HAP-1 (cell line): ENCODE measurements around the gene PFDN4.

Experiments used
- DNase-seq, 2 experiments: peaks; one replicate each; pipeline ENCODE4 v3.0.0-alpha.2; 2016 to 2020; ENCODE audit warnings: low spot score in 2 of 2
- H3K27me3 ChIP-seq: fragments of 250-450 bp; sonication (Bioruptor Pico); 2 replicates; pipeline ENCODE4 v1.5.1; 2020; ENCODE audit warnings: low read depth, mild to moderate bottlenecking, moderate library complexity
- H3K36me3 ChIP-seq: fragments of 250-450 bp; sonication (Bioruptor Pico); replicated peaks from 2 replicates; pipeline ENCODE4 v1.5.1; 2020; ENCODE audit warnings: mild to moderate bottlenecking
- H3K4me1 ChIP-seq: fragments of 250-450 bp; sonication (Bioruptor Pico); 2 replicates; pipeline ENCODE4 v1.5.1; 2020; ENCODE audit warnings: mild to moderate bottlenecking
- H3K4me3 ChIP-seq: fragments of 250-450 bp; sonication (Bioruptor Pico); 2 replicates; pipeline ENCODE4 v1.5.1; 2020; ENCODE audit warnings: mild to moderate bottlenecking, moderate library complexity
- H3K9me3 ChIP-seq: fragments of 250-450 bp; sonication (Bioruptor Pico); 2 replicates; pipeline ENCODE4 v1.5.1; 2020; ENCODE audit warnings: mild to moderate bottlenecking, moderate library complexity
- in situ Hi-C: fragments of 300-500 bp; cut with MboI; formaldehyde crosslinking; loops from 3 replicates; pipeline ENCODE4 v1.14.3; 2020; ENCODE audit warnings: low sequenced_read_pairs, inconsistent platforms, mixed read lengths

PFDN4 gene

DNA sequence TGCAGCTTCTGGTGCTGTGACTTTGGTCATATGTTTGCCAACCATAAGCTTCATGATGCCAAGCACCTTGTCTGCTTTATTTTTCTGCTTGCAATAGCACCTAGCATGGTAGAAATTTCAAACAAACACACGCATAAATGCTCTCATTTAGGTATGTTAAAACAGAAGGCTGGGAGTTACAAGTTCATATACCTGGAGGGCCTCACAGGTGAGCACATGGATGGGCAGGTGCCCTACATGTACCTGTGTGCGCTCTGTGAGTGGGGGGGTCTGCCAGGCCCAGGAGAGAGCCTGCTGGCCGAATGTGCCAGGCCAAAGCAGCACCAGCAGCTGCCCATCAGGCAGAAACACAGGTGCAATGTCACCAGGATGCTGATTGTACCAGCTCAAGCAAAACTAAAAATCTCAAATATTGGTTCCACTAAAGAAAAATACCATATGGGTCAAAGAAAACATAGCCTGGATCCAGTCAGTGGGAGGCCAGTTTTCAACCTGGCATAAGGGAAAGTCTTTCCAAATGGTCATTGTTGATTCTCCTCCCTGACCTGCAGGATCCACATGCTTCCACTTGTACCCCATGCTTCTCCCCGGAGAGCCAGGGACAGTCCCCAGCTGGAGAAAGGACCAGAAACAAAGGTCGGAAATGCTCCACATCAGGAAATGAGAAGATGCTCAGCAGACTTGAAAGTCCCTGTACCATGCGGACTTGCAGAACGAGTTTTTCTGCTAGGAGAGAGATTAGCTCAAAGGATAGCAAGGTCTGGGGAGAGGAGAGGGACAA, 7.2 kb upstream of the PFDN4 start:
- DNase-seq, result no peak
- in situ Hi-C loops, result loop anchor here (25.0 kb wide), 1 partner anchor 638 kb away; no protein-coding TSS in a partner anchor
- Histone ChIP-seq H3K4me3 (no peak overlapping the region), H3K4me1 (no peaks in the 10 kb centered on the region), H3K9me3 (no peaks in the 10 kb centered on the region), H3K36me3 (no peaks in the 10 kb centered on the region), H3K27me3 (peaks cover 2% of the 10 kb centered on the region; the same call in 1 of the 2 replicates)

GRCh38 chr20:54201268-54201846, 6.5 kb upstream of the PFDN4 start:
- H3K36me3 ChIP-seq, result no peaks in the 10 kb centered on the region
- H3K4me1 ChIP-seq, result no peaks in the 10 kb centered on the region
- H3K4me3 ChIP-seq, result no peak overlapping the region
- DNase-seq, result no peak
- H3K9me3 ChIP-seq, result no peaks in the 10 kb centered on the region
- in situ Hi-C loops, result loop anchor here (25.0 kb wide), 1 partner anchor 639 kb away; no protein-coding TSS in a partner anchor
- peaks cover 1% of the 10 kb centered on the region; the same call in 1 of the 2 replicates for H3K27me3 ChIP-seq

GRCh38 chr20:54203281-54203680, 4.6 kb upstream of the PFDN4 start:
- Histone ChIP-seq H3K4me1 (no peaks in the 10 kb centered on the region), H3K27me3 (no peaks in the 10 kb centered on the region; the same call in 1 of the 2 replicates), H3K4me3 (no peak overlapping the region), H3K36me3 (peaks cover 3% of the 10 kb centered on the region; the same call in 1 of the 2 replicates), H3K9me3 (no peaks in the 10 kb centered on the region)
- DNase-seq, result no peak
- in situ Hi-C loops, result loop anchor here (25.0 kb wide), 1 partner anchor 641 kb away; no protein-coding TSS in a partner anchor

GRCh38 chr20:54204063-54204462, 3.8 kb upstream of the PFDN4 start:
- H3K4me1 ChIP-seq, result peaks cover 2% of the 10 kb centered on the region; the same call in 1 of the 2 replicates
- no peaks in the 10 kb centered on the region; the same call in 1 of the 2 replicates for H3K27me3 ChIP-seq
- peaks cover 3% of the 10 kb centered on the region; the same call in 1 of the 2 replicates for H3K36me3 ChIP-seq
- no peaks in the 10 kb centered on the region for H3K9me3 ChIP-seq
- DNase-seq, result no peak
- in situ Hi-C loops, result loop anchor here (25.0 kb wide), 1 partner anchor 642 kb away; no protein-coding TSS in a partner anchor
- H3K4me3 ChIP-seq, result no peak overlapping the region

GRCh38 chr20:54204481-54204880, 3.4 kb upstream of the PFDN4 start:
- in situ Hi-C loops, result loop anchor here (25.0 kb wide), 1 partner anchor 642 kb away; no protein-coding TSS in a partner anchor
- peaks cover 6% of the 10 kb centered on the region for H3K4me1 ChIP-seq
- DNase-seq, result no peak
- no peaks in the 10 kb centered on the region for H3K9me3 ChIP-seq
- no peak overlapping the region for H3K4me3 ChIP-seq
- peaks cover 3% of the 10 kb centered on the region; the same call in 1 of the 2 replicates for H3K36me3 ChIP-seq
- H3K27me3 ChIP-seq, result no peaks in the 10 kb centered on the region; the same call in 1 of the 2 replicates

DNA sequence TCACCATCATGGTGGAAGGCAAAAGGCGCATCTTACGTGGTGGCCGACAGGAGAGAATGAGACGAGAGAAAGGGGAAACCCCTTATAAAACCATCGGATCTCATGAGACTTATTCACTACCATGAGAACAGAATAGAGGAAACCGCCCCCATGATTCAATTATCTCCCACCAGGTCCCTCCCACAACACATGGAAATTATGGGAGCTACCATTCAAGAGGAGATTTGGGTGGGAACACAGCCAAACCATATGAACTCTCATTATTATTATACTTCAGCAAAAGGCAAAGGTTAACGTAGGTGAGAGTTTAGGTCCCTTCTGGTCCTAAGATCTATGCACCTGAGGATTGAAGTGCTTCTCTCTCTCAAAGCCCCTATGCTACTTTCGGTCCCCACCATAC, 2.4 kb upstream of the PFDN4 start:
- peaks cover 3% of the 10 kb centered on the region; the same call in 1 of the 2 replicates for H3K36me3 ChIP-seq
- no peaks in the 10 kb centered on the region; the same call in 1 of the 2 replicates for H3K27me3 ChIP-seq
- in situ Hi-C loops, result loop anchor here (25.0 kb wide), 1 partner anchor 643 kb away; no protein-coding TSS in a partner anchor
- no peak for DNase-seq
- H3K4me1 ChIP-seq, result peaks cover 7% of the 10 kb centered on the region
- H3K9me3 ChIP-seq, result no peaks in the 10 kb centered on the region
- no peak overlapping the region for H3K4me3 ChIP-seq

DNA sequence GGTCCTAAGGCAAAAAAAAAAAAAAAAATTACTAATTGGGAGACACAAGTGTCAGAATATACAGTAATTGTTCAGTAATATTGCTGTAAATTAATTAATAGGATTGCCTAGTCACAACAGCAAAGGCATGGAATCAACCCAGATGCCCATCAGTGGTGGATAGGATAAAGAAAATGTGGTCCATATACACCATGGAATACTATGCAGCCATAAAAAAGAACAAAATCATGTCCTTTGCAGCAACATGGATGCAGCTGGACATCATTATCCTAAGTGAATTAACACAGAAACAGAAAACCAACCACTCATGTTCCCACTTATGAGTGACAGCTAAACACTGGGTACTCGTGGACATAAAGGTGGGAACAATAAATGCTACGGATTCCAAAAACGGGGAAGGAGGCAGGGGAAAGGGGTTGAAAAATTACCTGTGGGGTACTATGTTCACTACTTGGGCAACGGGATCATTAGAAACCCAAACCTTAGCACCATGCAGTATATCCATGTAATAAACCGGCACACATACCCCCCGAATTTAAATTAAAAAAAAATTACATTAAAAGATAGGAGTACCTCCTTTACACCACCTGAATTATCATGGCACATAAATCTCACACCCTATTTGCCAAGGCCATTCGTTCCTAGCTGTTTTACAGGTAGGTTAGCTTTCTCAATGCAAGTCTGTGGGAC, 689 bp upstream of the PFDN4 start:
- H3K27me3 ChIP-seq, result no peaks in the 10 kb centered on the region; the same call in 1 of the 2 replicates
- DNase-seq, result no peak
- peaks cover 3% of the 10 kb centered on the region for H3K36me3 ChIP-seq
- H3K4me3 ChIP-seq, result peak overlapping the region; percentile 74
- in situ Hi-C loops, result loop anchor here (25.0 kb wide), 1 partner anchor 645 kb away; no protein-coding TSS in a partner anchor
- H3K4me1 ChIP-seq, result peaks cover 7% of the 10 kb centered on the region
- H3K9me3 ChIP-seq, result no peaks in the 10 kb centered on the region

DNA sequence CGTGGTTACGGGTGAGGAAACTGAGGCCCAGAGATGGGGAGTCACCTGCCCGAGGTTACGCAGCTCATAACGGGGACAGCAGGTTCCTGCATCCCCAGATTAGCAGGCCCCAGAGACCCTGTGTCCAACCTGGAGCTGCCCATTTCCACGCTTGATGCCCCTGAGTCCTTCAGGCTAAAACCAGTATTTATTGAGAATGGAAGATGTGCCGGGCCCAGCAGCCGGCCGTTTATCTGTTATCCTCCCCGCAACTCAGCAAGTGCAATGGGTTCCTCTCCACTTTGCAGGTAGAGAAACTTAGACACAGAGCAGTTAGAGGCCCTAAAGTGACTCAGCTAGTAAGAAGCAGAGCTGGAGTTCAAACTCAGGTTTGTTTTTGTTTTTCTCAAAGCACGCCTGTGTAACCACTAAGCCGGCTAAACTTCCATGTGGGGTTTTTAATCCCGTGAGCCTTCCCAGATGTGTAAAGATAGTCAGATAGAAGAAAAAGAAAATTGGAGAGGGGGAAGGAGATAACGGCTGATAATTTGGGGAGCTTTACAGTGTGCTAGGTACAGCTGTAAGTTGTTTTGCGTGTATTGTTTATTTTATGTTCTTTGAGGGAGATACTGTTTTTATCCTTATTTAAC, 775 bp downstream of the PFDN4 start:
- H3K4me1 ChIP-seq, result peaks cover 7% of the 10 kb centered on the region
- H3K9me3 ChIP-seq, result no peaks in the 10 kb centered on the region
- H3K27me3 ChIP-seq, result no peaks in the 10 kb centered on the region
- H3K4me3 ChIP-seq, result peak overlapping the region; percentile 74
- peak; percentile 7 to 15 for DNase-seq
- H3K36me3 ChIP-seq, result peaks cover 3% of the 10 kb centered on the region
- in situ Hi-C loops, result loop anchor here (25.0 kb wide), 1 partner anchor 646 kb away; no protein-coding TSS in a partner anchor

GRCh38 chr20:54209216-54209813, 1.4 kb downstream of the PFDN4 start:
- DNase-seq, result no peak
- in situ Hi-C loops, result loop anchor here (25.0 kb wide), 1 partner anchor 647 kb away; no protein-coding TSS in a partner anchor
- H3K27me3 ChIP-seq, result no peaks in the 10 kb centered on the region
- peaks cover 7% of the 10 kb centered on the region for H3K4me1 ChIP-seq
- H3K9me3 ChIP-seq, result no peaks in the 10 kb centered on the region
- H3K36me3 ChIP-seq, result peaks cover 3% of the 10 kb centered on the region
- peak overlapping the region; percentile 74 for H3K4me3 ChIP-seq

GRCh38 chr20:54212226-54212625, 4.3 kb downstream of the PFDN4 start:
- H3K36me3 ChIP-seq, result peaks cover 14% of the 10 kb centered on the region
- in situ Hi-C loops, result loop anchor here (25.0 kb wide), 1 partner anchor 650 kb away; no protein-coding TSS in a partner anchor
- H3K9me3 ChIP-seq, result no peaks in the 10 kb centered on the region
- peaks cover 7% of the 10 kb centered on the region for H3K4me1 ChIP-seq
- H3K27me3 ChIP-seq, result no peaks in the 10 kb centered on the region
- no peak for DNase-seq
- no peak overlapping the region for H3K4me3 ChIP-seq

GRCh38 chr20:54212871-54213270, 5.0 kb downstream of the PFDN4 start:
- Histone ChIP-seq H3K27me3 (no peaks in the 10 kb centered on the region), H3K4me1 (peaks cover 7% of the 10 kb centered on the region), H3K4me3 (no peak overlapping the region), H3K36me3 (peaks cover 14% of the 10 kb centered on the region), H3K9me3 (no peaks in the 10 kb centered on the region)
- in situ Hi-C loops, result loop anchor here (25.0 kb wide), 1 partner anchor 651 kb away; no protein-coding TSS in a partner anchor
- no peak for DNase-seq

DNA sequence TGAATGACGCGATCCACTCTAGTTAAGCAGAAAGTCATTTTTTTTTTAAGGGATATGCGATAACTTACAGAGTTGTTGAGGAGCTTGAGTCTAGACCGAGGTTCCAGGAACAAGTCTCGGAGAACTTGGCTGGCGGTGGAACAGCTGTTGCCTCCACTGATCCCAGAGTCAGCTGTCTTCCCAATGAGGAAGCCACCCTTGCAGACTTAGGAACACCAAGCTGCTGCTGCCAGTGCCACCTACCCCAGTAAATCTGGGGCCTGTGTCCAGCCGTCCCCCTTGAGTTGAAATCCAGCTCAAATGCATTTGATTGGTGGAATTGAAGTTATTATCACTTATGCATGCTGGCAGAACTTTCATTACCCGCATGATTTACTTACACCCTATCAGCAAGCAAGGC, 6.7 kb downstream of the PFDN4 start:
- in situ Hi-C loops, result loop anchor here (25.0 kb wide), 1 partner anchor 652 kb away; no protein-coding TSS in a partner anchor
- no peaks in the 10 kb centered on the region for H3K9me3 ChIP-seq
- no peak for DNase-seq
- H3K4me3 ChIP-seq, result no peak overlapping the region
- H3K4me1 ChIP-seq, result no peaks in the 10 kb centered on the region
- peaks cover 18% of the 10 kb centered on the region for H3K36me3 ChIP-seq
- no peaks in the 10 kb centered on the region for H3K27me3 ChIP-seq
